Tibial artery (tissue), 4 donors: ENCODE measurements around the gene ZBTB7C.

ENCODE experiments used
- DNase-seq, 2 donors: peaks; one replicate each; pipeline ENCODE4 v3.0.0-alpha.2; 2019
- H3K27ac ChIP-seq, 2 donors: fragments of 200-600 bp; sonication (generic) in 1 of 2; 1 replicate in 1 of 2; 2 replicates in 1 of 2; pipeline ENCODE4 v1.5.1; 2018 to 2019; ENCODE audit warnings: mild to moderate bottlenecking in 1 of 2
- H3K27me3 ChIP-seq, 2 donors: fragments of 200-600 bp; sonication (generic) in 1 of 2; one replicate each; pipeline versions ENCODE4 v1.5.1 to v1.6.0; 2016 to 2019
- H3K36me3 ChIP-seq, 3 donors: fragments of 200-600 bp; sonication (generic) in 2 of 3; one replicate each; pipeline ENCODE4 v1.5.1; 2016 to 2019; ENCODE audit warnings: mild to moderate bottlenecking in 2 of 3
- H3K4me1 ChIP-seq, 4 donors: fragments of 200-600 bp; sonication (generic) in 2 of 4; 1 replicate in 3 of 4; 2 replicates in 1 of 4; pipeline ENCODE4 v1.5.1; 2016 to 2019
- H3K4me3 ChIP-seq, 2 donors: fragments of 200-600 bp; sonication (generic) in 1 of 2; 1 replicate in 1 of 2; 2 replicates in 1 of 2; pipeline ENCODE4 v1.5.1; 2018 to 2019; ENCODE audit warnings: mild to moderate bottlenecking in 2 of 2
- H3K9me3 ChIP-seq, 3 donors: fragments of 200-600 bp; sonication (generic) in 1 of 3; one replicate each; pipeline ENCODE4 v1.5.1; 2016 to 2019
- intact Hi-C: fragments of 100-400 bp; cut with DNase I; formaldehyde crosslinking; loops from one replicate; pipeline ENCODE4 v1.15.0; 2023; ENCODE audit warnings: low total_unique reads
- TF ChIP-seq, protein P1 (sequence below), 2 experiments: fragments of 200-600 bp in 1 of 2; fragments of 450-650 bp in 1 of 2; IDR thresholded peaks; one replicate each; pipeline ENCODE4 v1.5.1; 2017 to 2019; ENCODE audit warnings: antibody characterized with exemption in 2 of 2, mild to moderate bottlenecking in 1 of 2, moderate library complexity in 1 of 2

Gene ZBTB7C

DNA sequence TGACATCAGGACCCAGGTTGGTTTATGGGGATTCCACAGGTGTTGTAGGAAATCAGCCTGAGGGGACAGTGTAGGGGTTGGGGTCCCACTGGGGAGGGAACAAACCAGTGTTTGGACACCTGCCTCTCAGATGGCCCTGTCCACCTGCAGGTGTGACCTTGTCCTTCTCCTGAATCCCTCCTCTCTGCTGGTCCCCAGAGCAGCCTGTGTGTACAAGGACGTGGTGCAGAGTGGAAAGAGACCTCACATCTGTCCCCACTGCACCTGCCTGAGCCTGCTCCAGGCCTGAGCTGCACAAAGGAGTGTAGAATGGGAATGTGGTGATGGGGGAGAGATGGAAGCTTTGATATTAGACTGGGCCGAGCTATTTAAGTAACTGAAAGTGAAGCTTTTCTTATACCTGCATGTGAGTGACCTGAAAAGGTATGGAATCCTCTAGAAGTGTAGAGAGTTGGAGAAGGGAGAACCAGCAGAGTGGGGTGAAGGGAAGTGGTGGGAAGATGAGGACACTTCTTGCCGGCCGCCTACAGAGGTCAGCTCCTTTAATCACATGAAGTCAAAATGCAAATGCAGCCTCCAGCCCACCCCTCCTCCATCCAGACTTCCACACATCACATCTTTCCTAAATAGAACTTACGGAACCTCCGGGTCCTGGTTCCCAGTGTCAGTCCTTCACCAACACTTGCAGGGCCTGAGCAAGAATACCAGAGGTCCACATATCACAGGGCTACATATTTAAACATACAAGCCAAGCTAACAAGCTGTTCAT, 389.4 kb downstream of the ZBTB7C start:
- TF ChIP-seq, protein P1, sequence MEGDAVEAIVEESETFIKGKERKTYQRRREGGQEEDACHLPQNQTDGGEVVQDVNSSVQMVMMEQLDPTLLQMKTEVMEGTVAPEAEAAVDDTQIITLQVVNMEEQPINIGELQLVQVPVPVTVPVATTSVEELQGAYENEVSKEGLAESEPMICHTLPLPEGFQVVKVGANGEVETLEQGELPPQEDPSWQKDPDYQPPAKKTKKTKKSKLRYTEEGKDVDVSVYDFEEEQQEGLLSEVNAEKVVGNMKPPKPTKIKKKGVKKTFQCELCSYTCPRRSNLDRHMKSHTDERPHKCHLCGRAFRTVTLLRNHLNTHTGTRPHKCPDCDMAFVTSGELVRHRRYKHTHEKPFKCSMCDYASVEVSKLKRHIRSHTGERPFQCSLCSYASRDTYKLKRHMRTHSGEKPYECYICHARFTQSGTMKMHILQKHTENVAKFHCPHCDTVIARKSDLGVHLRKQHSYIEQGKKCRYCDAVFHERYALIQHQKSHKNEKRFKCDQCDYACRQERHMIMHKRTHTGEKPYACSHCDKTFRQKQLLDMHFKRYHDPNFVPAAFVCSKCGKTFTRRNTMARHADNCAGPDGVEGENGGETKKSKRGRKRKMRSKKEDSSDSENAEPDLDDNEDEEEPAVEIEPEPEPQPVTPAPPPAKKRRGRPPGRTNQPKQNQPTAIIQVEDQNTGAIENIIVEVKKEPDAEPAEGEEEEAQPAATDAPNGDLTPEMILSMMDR (IDR thresholded peaks at IDR 0.05): no peak
- intact Hi-C loops: loop anchor here (5.0 kb wide), 1 partner anchor 102 kb away; no protein-coding TSS in a partner anchor
- DNase-seq: peak in 1 of 2 donors; percentile 39

GRCh38 chr18:48018851-48019250, 390.3 kb downstream of the ZBTB7C start:
- TF ChIP-seq, protein P1 (IDR thresholded peaks at IDR 0.05): no peak
- intact Hi-C loops: no loop called here
- H3K27me3 ChIP-seq: peaks cover 0 to 32% of the 10 kb centered on the region in 2 donors
- no peaks in the 10 kb centered on the region for H3K36me3 ChIP-seq
- H3K4me3 ChIP-seq: no peak overlapping the region
- no peak for DNase-seq
- H3K27ac ChIP-seq: no peak overlapping the region
- peaks cover 0 to 10% (median 7%) of the 10 kb centered on the region in 4 donors for H3K4me1 ChIP-seq
- peaks cover 0 to 2% (median 0%) of the 10 kb centered on the region in 3 donors for H3K9me3 ChIP-seq

More for the DNA sequence above, 389.4 kb downstream of the ZBTB7C start:
- Histone ChIP-seq H3K27me3 (peaks cover 0 to 32% of the 10 kb centered on the region in 2 donors), H3K9me3 (no peaks in the 10 kb centered on the region), H3K36me3 (no peaks in the 10 kb centered on the region), H3K4me1 (peaks cover 0 to 15% (median 8%) of the 10 kb centered on the region in 4 donors), H3K4me3 (no peak overlapping the region), H3K27ac (no peak overlapping the region)

- intact Hi-C loops: no loop called here
- Histone ChIP-seq H3K9me3 (peaks cover 0 to 2% (median 0%) of the 10 kb centered on the region in 3 donors), H3K27me3 (peaks cover 0 to 31% of the 10 kb centered on the region in 2 donors), H3K4me1 (no peaks in the 10 kb centered on the region), H3K4me3 (no peak overlapping the region), H3K27ac (no peak overlapping the region), H3K36me3 (no peaks in the 10 kb centered on the region)
- no peak for DNase-seq
- TF ChIP-seq, protein P1 (IDR thresholded peaks at IDR 0.05): no peak
Measured at GRCh38 chr18:48017635-48018034, 391.5 kb downstream of the ZBTB7C start.

- intact Hi-C loops: no loop called here
- H3K4me1 ChIP-seq: peaks cover 0 to 6% (median 3%) of the 10 kb centered on the region in 4 donors
Measured at GRCh38 chr18:48013162-48013561, 396.0 kb downstream of the ZBTB7C start.

DNA sequence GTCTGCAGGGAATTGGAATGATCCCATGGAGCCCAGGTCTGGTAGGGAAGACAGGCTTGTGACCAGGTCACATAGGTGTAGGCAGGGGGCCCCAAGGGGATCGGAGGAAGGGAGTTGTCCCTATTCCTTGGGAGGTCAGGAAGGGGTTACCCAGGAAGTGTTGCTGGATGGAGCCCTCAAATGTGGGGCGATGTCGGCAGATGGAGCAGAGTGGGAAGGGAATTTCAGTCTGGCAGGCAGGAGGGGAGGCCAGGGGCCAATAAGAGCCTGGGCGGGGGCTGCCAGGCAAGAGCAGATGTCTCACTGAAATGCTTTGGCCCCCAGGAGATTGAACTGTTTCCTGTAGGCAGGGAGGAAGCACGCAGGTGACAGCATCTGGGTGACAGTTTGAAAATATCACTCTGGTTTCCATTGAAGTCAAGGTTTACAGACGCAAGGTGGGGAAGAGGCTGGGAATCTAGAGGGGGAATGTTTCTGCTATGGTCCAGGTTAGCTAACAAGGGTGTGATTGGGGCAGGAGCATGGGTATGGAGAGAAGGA, 397.2 kb downstream of the ZBTB7C start:
- DNase-seq: peak in 1 of 2 donors; percentile 55
- H3K9me3 ChIP-seq: peaks cover 0 to 2% (median 0%) of the 10 kb centered on the region in 3 donors
- no peaks in the 10 kb centered on the region for H3K36me3 ChIP-seq
- TF ChIP-seq, protein P1 (IDR thresholded peaks at IDR 0.05): no peak
- H3K27me3 ChIP-seq: no peaks in the 10 kb centered on the region
- no peak overlapping the region for H3K4me3 ChIP-seq
- H3K4me1 ChIP-seq: peaks cover 0 to 13% (median 6%) of the 10 kb centered on the region in 4 donors
- no peak overlapping the region for H3K27ac ChIP-seq
- intact Hi-C loops: no loop called here

More at GRCh38 chr18:48013162-48013561, 396.0 kb downstream of the ZBTB7C start:
- Histone ChIP-seq H3K27me3 (no peaks in the 10 kb centered on the region), H3K27ac (no peak overlapping the region), H3K9me3 (peaks cover 0 to 2% (median 0%) of the 10 kb centered on the region in 3 donors), H3K36me3 (no peaks in the 10 kb centered on the region), H3K4me3 (no peak overlapping the region)
- TF ChIP-seq, protein P1 (IDR thresholded peaks at IDR 0.05): no peak
- no peak for DNase-seq
